ENCODE data around the gene DGUOK.

DNA sequence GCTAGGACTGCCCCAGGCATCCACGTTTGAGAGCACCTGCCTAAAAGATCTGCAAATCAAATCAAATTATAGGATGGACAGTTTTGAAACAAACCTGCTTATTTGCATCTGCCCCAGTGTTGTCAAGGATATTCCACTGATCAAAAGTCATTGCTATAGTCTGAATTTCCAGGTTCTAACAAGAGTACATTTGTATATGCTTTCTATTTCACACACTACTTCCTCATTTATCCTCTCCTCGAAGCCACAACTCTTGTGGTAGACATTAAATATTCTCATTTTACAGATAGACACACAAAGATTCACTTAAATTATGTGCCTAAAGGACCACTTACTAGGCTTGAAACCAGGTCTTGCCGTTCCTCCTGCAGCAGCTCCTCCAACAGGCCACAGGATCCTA is 46.2 kb downstream of the DGUOK start:
- TF ChIP-seq, protein P1, sequence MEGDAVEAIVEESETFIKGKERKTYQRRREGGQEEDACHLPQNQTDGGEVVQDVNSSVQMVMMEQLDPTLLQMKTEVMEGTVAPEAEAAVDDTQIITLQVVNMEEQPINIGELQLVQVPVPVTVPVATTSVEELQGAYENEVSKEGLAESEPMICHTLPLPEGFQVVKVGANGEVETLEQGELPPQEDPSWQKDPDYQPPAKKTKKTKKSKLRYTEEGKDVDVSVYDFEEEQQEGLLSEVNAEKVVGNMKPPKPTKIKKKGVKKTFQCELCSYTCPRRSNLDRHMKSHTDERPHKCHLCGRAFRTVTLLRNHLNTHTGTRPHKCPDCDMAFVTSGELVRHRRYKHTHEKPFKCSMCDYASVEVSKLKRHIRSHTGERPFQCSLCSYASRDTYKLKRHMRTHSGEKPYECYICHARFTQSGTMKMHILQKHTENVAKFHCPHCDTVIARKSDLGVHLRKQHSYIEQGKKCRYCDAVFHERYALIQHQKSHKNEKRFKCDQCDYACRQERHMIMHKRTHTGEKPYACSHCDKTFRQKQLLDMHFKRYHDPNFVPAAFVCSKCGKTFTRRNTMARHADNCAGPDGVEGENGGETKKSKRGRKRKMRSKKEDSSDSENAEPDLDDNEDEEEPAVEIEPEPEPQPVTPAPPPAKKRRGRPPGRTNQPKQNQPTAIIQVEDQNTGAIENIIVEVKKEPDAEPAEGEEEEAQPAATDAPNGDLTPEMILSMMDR (IDR thresholded peaks at IDR 0.05; ENCODE audit: low read depth, low read length), result no peak
- TF ChIP-seq EZH2phosphoT487 (IDR thresholded peaks at IDR 0.05; ENCODE audit: low read depth), result no peak

All from OCI-LY3 (cell line).